NCI-H2029 treated with DMSO at 0.1 percent for 48 hours (cell line): ENCODE measurements around the gene CHID1.

Experiments
- DNase-seq: peaks from one replicate; lab custom pipeline; 2025; lab: John Stamatoyannopoulos, UW

Gene CHID1

GRCh38 chr11:888310-889212 lies 22.0 kb downstream of the CHID1 start:
- no peak for DNase-seq

GRCh38 chr11:887589-887988 lies 23.0 kb downstream of the CHID1 start:
- DNase-seq = no peak

GRCh38 chr11:886568-886967 lies 24.0 kb downstream of the CHID1 start:
- DNase-seq = no peak

- no peak for DNase-seq
Measured at GRCh38 chr11:884578-885070, 26.0 kb downstream of the CHID1 start.

GRCh38 chr11:883527-883926 lies 27.1 kb downstream of the CHID1 start:
- no peak for DNase-seq

- no peak for DNase-seq
Measured at GRCh38 chr11:882596-882995, 28.0 kb downstream of the CHID1 start.

- DNase-seq = no peak
Measured at GRCh38 chr11:880447-880846, 30.2 kb downstream of the CHID1 start.

- no peak for DNase-seq
Measured at GRCh38 chr11:877565-877964, 33.0 kb downstream of the CHID1 start.

- DNase-seq = no peak
Measured at GRCh38 chr11:876545-876944, 34.1 kb downstream of the CHID1 start.

GRCh38 chr11:875769-876301 lies 34.8 kb downstream of the CHID1 start:
- DNase-seq = no peak

GRCh38 chr11:875203-875602 lies 35.4 kb downstream of the CHID1 start:
- DNase-seq = no peak

GRCh38 chr11:873706-874105 lies 36.9 kb downstream of the CHID1 start:
- DNase-seq = no peak

GRCh38 chr11:872799-873198 lies 37.8 kb downstream of the CHID1 start:
- no peak for DNase-seq

- no peak for DNase-seq
Measured at GRCh38 chr11:871472-871871, 39.1 kb downstream of the CHID1 start.

GRCh38 chr11:870418-870817 lies 40.2 kb downstream of the CHID1 start:
- DNase-seq = no peak

- no peak for DNase-seq
Measured at GRCh38 chr11:870127-870413, 40.5 kb downstream of the CHID1 start.

- no peak for DNase-seq
Measured at GRCh38 chr11:869399-870126, 41.0 kb downstream of the CHID1 start.

GRCh38 chr11:868802-869201 lies 41.8 kb downstream of the CHID1 start:
- DNase-seq = no peak

- no peak for DNase-seq
Measured at GRCh38 chr11:868394-868793, 42.2 kb downstream of the CHID1 start.

- DNase-seq = no peak
Measured at GRCh38 chr11:867856-868358, 42.7 kb downstream of the CHID1 start.

- DNase-seq = no peak
Measured at GRCh38 chr11:866481-866880, 44.1 kb downstream of the CHID1 start.

- no peak for DNase-seq
Measured at GRCh38 chr11:865462-866430, 44.9 kb downstream of the CHID1 start.
